A549 (cell line): Measurements from ENCODE around the gene KRTAP10-7.

Source experiments
- CHD2 ChIP-seq: fragments of 150-350 bp; IDR thresholded peaks from 2 replicates; pipeline ENCODE4 v1.6.1; 2014; ENCODE audit warnings: low read length; ENCODE audit not compliant: partially characterized antibody
- EP300 ChIP-seq, 2 experiments: fragments of >200 bp; sonication (Bioruptor Twin); formaldehyde crosslinking; IDR thresholded peaks; 2 replicates in 1 of 2; 3 replicates in 1 of 2; pipeline ENCODE4 v1.6.1; 2016 to 2017
- ESRRA ChIP-seq: fragments of 150-350 bp; IDR thresholded peaks from 2 replicates; pipeline ENCODE4 v1.6.1; 2014; ENCODE audit warnings: mild to moderate bottlenecking, low read length, borderline replicate concordance
- FOSL2 ChIP-seq, 2 experiments: fragments of 450-650 bp in 1 of 2; fragments of >200 bp in 1 of 2; sonication (Bioruptor Twin) in 1 of 2; formaldehyde crosslinking; IDR thresholded peaks; 2 replicates each; pipeline versions ENCODE4 v1.5.0 to v1.6.1; 2016 to 2020; ENCODE audit warnings: mild to moderate bottlenecking in 1 of 2, moderate library complexity in 1 of 2
- KDM1A ChIP-seq: fragments of 200-600 bp; sonication (generic); IDR thresholded peaks from 2 replicates; pipeline ENCODE4 v1.6.1; 2016; ENCODE audit warnings: low read depth, mild to moderate bottlenecking
- POLR2A ChIP-seq: IDR thresholded peaks from 2 replicates; pipeline ENCODE4 v1.6.1; 2012; ENCODE audit warnings: mild to moderate bottlenecking, low read length
- REST ChIP-seq: fragments of 200-600 bp; sonication (generic); IDR thresholded peaks from 2 replicates; pipeline ENCODE4 v1.6.1; 2016; ENCODE audit warnings: antibody characterized with exemption, mild to moderate bottlenecking, moderate library complexity
- ZFP36 ChIP-seq: fragments of 450-650 bp; IDR thresholded peaks from 2 replicates; pipeline ENCODE4 v1.6.1; 2014; ENCODE audit warnings: borderline replicate concordance; ENCODE audit not compliant: partially characterized antibody
- ZNF302 ChIP-seq: fragments of 250-450 bp; sonication (Bioruptor Pico); IDR thresholded peaks from 2 replicates; pipeline ENCODE4 v1.9.0; 2021; ENCODE audit warnings: inconsistent platforms, mild to moderate bottlenecking, moderate library complexity
- TF ChIP-seq, protein P1 (sequence below): fragments of >200 bp; sonication (Bioruptor Twin); formaldehyde crosslinking; IDR thresholded peaks from 3 replicates; pipeline ENCODE4 v1.5.1; 2016
- TF ChIP-seq, protein P2 (sequence below): fragments of 450-650 bp; IDR thresholded peaks from 2 replicates; pipeline ENCODE4 v1.6.1; 2014; ENCODE audit warnings: antibody characterized with exemption

GRCh38 chr21:44615466-44615865 is 15.1 kb downstream of the KRTAP10-7 start:
- TF ChIP-seq POLR2A (no peak), ZFP36 (no peak), FOSL2 (IDR thresholded peaks at IDR 0.05) (no peak), FOSL2 (CRISPR knock-in tag; IDR thresholded peaks at IDR 0.05) (no peak), EP300 (IDR thresholded peaks at IDR 0.05) (no peak), ESRRA (no peak), ZNF302 (CRISPR knock-in tag) (no peak), KDM1A (no peak), CHD2 (no peak), REST (no peak)
- TF ChIP-seq, protein P1, sequence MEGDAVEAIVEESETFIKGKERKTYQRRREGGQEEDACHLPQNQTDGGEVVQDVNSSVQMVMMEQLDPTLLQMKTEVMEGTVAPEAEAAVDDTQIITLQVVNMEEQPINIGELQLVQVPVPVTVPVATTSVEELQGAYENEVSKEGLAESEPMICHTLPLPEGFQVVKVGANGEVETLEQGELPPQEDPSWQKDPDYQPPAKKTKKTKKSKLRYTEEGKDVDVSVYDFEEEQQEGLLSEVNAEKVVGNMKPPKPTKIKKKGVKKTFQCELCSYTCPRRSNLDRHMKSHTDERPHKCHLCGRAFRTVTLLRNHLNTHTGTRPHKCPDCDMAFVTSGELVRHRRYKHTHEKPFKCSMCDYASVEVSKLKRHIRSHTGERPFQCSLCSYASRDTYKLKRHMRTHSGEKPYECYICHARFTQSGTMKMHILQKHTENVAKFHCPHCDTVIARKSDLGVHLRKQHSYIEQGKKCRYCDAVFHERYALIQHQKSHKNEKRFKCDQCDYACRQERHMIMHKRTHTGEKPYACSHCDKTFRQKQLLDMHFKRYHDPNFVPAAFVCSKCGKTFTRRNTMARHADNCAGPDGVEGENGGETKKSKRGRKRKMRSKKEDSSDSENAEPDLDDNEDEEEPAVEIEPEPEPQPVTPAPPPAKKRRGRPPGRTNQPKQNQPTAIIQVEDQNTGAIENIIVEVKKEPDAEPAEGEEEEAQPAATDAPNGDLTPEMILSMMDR = no peak
- TF ChIP-seq, protein P2, sequence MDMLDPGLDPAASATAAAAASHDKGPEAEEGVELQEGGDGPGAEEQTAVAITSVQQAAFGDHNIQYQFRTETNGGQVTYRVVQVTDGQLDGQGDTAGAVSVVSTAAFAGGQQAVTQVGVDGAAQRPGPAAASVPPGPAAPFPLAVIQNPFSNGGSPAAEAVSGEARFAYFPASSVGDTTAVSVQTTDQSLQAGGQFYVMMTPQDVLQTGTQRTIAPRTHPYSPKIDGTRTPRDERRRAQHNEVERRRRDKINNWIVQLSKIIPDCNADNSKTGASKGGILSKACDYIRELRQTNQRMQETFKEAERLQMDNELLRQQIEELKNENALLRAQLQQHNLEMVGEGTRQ = no peak
